BE2C (cell line): Measurements from ENCODE around the gene FOXR1.
"Not testable (repeated sequence)": the region's sequence is repeated elsewhere in the genome, so short reads cannot be mapped to it uniquely, and the experiment has no call there.

Experiments used
- DNase-seq: peaks from one replicate; pipeline ENCODE4 v3.0.0-alpha.2; 2020
- H3K27me3 ChIP-seq: fragments of 250-450 bp; sonication (Bioruptor Pico); 2 replicates; pipeline ENCODE4 v1.5.1; 2020; ENCODE audit warnings: mild to moderate bottlenecking
- H3K36me3 ChIP-seq: fragments of 250-450 bp; sonication (Bioruptor Pico); 2 replicates; pipeline ENCODE4 v1.5.1; 2020; ENCODE audit warnings: mild to moderate bottlenecking
- H3K4me1 ChIP-seq: fragments of 250-450 bp; sonication (Bioruptor Pico); 2 replicates; pipeline ENCODE4 v1.5.1; 2020
- H3K4me3 ChIP-seq: 2 replicates; pipeline ENCODE4 v1.5.1; 2011; ENCODE audit warnings: low read depth, low read length
- H3K9me3 ChIP-seq: fragments of 250-450 bp; sonication (Bioruptor Pico); 2 replicates; pipeline ENCODE4 v1.5.1; 2020
- TF ChIP-seq, protein P1 (sequence below): IDR thresholded peaks from 2 replicates; pipeline ENCODE4 v1.5.1; 2012; ENCODE audit warnings: mild to moderate bottlenecking, low read depth, low read length

Gene FOXR1

DNA sequence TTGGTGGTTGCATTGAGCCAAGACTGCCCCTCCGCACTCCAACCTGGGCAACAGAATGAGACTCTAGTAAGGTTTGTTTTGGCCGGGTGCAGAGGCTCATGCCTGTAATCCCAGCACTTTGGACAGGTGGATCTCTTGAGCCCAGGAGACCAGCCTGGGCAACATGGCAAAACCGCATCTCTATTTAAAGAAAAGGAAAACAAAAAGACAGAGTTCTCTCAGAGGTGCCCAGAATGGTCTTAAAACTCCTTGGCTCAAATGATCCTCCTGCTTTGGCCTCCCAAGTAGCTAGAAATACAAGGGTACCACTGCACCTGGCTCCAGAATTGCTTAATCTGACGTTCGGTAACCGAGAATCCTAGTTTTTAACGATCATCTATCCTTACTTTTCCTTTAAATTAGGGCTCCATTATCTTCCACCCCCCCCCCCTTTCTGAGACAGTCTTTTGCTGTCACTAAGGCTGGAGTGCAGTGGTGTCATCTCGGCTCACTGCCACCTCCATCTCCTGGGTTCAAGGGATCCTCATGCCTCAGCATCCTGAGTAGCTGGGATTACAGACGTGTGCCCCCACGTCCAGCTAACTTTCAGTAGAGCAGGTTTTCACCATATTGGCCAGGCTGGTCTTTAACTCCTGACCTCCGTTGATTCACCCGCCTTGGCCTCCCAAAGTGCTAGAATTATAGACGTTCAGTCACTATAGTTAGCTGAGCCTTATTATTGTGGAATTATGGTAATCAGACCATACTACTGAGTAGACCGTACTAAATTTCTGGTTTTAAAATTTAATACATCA, 44.9 kb downstream of the FOXR1 start:
- Histone ChIP-seq H3K9me3 (no peaks in the 10 kb centered on the region), H3K4me1 (no peaks in the 10 kb centered on the region), H3K4me3 (peak overlapping the region; percentile 87), H3K27me3 (no peaks in the 10 kb centered on the region), H3K36me3 (peaks cover 60% of the 10 kb centered on the region)
- DNase-seq, result no peak
- TF ChIP-seq, protein P1, sequence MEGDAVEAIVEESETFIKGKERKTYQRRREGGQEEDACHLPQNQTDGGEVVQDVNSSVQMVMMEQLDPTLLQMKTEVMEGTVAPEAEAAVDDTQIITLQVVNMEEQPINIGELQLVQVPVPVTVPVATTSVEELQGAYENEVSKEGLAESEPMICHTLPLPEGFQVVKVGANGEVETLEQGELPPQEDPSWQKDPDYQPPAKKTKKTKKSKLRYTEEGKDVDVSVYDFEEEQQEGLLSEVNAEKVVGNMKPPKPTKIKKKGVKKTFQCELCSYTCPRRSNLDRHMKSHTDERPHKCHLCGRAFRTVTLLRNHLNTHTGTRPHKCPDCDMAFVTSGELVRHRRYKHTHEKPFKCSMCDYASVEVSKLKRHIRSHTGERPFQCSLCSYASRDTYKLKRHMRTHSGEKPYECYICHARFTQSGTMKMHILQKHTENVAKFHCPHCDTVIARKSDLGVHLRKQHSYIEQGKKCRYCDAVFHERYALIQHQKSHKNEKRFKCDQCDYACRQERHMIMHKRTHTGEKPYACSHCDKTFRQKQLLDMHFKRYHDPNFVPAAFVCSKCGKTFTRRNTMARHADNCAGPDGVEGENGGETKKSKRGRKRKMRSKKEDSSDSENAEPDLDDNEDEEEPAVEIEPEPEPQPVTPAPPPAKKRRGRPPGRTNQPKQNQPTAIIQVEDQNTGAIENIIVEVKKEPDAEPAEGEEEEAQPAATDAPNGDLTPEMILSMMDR, result no peak

DNA sequence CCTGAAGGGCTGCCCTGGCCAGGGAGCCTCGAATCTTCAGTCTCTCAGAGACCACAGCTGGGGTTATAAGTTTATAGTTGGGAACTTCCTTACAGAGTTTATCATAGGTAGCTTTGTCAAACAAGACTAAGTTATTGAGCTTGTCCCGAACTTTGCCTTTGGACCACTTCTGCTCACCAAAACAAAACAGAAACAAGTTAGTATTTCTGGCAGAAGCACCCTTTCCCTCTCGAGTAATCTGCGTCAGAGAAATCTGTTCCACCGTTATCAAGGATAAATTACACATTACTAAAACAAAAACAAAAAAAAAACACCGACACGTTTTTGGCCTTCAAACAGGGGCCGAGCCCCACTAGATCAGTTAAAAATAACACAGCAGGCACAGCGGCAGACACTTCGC, 45.8 kb downstream of the FOXR1 start:
- H3K27me3 ChIP-seq, DNase-seq, H3K4me1 ChIP-seq, H3K9me3 ChIP-seq: not testable (repeated sequence)
- peaks cover 66% of the 10 kb centered on the region for H3K36me3 ChIP-seq
- H3K4me3 ChIP-seq, result peak overlapping the region; percentile 87

DNA sequence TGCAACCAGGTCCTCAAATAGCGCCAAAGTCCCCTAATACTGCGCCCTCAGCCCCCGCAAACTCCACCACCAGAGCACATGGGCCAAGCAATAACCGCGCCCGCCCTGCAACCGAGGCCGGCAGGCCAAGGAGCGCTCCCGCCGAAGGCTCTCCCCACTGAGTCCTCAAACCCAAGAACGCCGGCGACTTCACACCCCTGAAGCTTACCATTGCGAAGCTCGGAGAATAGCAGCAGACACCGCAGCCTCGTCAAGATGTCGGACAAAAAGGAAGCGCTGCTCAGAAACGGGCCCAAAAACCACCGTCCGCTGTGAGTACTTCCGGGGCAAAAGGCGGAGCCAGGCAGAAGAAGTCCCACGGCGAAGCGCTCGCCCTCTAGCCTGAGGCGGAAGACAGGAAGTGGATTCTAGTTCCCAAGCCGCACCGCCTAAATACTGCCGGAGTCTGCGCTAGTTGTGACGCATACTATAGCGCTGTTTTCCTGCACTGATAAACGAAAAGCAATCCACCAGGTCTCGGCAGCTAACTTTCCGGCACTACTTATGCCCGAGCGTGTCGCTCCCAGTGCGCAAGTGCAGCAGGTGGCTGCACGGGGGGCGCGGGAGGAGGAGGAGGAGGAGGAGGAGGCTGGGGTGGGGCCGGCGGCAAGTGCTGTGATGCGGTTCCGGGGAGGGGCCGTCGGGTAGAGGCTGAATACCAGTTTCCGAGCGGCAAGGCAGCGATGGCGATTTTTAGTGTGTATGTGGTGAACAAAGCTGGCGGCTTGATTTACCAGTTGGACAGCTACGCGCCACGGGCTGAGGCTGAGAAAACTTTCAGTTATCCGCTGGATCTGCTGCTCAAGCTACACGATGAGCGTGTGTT, 46.7 kb downstream of the FOXR1 start, which contains the start of the genes RPS25 and TRAPPC4:
TSS of gene RPS25 (minus strand) at position 270 of the 865 bp plus-strand sequence. CDS start at position 211, 59 bp downstream.
TSS of gene TRAPPC4 (plus strand) at position 693 of the 865 bp plus-strand sequence. CDS start at position 723, 30 bp downstream.
- no peaks in the 10 kb centered on the region for H3K9me3 ChIP-seq
- TF ChIP-seq, protein P1, result no peak
- no peaks in the 10 kb centered on the region for H3K4me1 ChIP-seq
- peaks cover 66% of the 10 kb centered on the region for H3K36me3 ChIP-seq
- peak; percentile 96 for DNase-seq
- peak within 1 kb of the TSS; percentile 87 for H3K4me3 ChIP-seq
- no peaks in the 10 kb centered on the region for H3K27me3 ChIP-seq

DNA sequence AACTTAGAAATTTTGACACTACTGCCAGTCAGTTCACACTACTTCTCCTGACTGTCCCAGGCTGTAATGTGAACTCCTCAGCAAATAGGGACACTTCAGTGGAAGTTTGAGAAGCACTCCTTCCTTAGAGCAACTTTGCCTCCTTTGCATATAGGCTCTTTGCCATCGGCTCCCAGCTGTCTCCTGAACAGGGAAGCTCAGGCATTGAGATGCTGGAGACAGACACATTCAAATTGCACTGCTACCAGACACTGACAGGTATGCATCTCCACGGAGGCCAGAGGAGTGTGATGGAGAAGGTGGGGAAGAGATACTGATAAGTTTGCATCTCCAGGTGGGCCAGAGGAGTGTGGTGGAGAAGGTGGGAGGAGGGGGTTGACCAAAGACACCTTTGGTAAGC, 48.4 kb downstream of the FOXR1 start:
- DNase-seq, result no peak
- peak overlapping the region; percentile 87 for H3K4me3 ChIP-seq
- peaks cover 68% of the 10 kb centered on the region for H3K36me3 ChIP-seq
- TF ChIP-seq, protein P1, result no peak
- no peaks in the 10 kb centered on the region for H3K27me3 ChIP-seq
- no peaks in the 10 kb centered on the region for H3K4me1 ChIP-seq
- no peaks in the 10 kb centered on the region for H3K9me3 ChIP-seq

DNA sequence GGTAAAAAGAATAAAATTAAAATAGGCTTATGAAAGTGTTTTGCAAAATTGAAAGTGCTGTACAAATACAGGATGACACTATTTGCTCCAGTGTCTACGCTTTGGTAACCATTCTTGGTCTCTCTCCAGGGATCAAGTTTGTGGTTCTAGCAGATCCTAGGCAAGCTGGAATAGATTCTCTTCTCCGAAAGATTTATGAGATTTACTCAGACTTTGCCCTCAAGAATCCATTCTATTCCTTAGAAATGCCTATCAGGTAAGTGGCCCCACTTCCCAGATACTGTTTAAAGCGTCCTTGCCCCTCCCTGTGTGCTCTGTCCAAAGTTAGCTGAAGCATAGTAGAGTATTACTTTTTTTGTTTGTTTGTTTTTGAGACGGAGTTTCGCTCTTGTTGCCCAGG, 50.1 kb downstream of the FOXR1 start:
- no peak overlapping the region for H3K4me3 ChIP-seq
- H3K36me3 ChIP-seq, result peaks cover 61% of the 10 kb centered on the region
- TF ChIP-seq, protein P1, result no peak
- no peaks in the 10 kb centered on the region for H3K9me3 ChIP-seq
- DNase-seq, result no peak
- H3K4me1 ChIP-seq, result no peaks in the 10 kb centered on the region
- H3K27me3 ChIP-seq, result no peaks in the 10 kb centered on the region

DNA sequence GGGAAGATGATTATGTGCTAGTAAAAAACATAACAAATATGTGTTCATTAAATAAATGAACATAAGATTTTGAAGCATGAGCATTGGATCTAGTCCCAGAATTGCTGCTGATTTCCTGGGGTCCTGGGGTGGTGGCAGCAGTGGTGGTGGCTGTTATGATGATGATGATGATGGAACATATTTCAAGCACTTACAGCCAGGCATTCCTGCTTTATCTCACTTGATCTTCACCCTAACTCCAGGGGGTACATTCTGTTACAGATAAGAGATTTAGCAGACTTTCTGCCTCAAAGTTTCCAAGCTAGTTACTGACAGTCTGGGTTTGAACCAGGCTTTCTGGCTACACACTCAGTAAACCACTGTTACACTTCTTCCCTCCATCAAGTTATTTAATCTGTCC, 52.2 kb downstream of the FOXR1 start:
- H3K27me3 ChIP-seq, result no peaks in the 10 kb centered on the region
- H3K4me3 ChIP-seq, result no peak overlapping the region
- peaks cover 55% of the 10 kb centered on the region for H3K36me3 ChIP-seq
- TF ChIP-seq, protein P1, result no peak
- H3K9me3 ChIP-seq, result no peaks in the 10 kb centered on the region
- DNase-seq, result no peak
- no peaks in the 10 kb centered on the region for H3K4me1 ChIP-seq
